GM21526 (cell line): ENCODE results near the gene ASPHD1.
"Not testable (repeated sequence)": the region's sequence is repeated elsewhere in the genome, so short reads cannot be mapped to it uniquely, and the experiment has no call there.

ENCODE experiments used
- ATAC-seq: cut with Tn5 transposase; IDR thresholded peaks from one replicate; pipeline ENCODE4 v1.9.1; 2021; ENCODE audit warnings: moderate library complexity; ENCODE audit not compliant: unreplicated experiment, low FRiP score

The ASPHD1 gene

GRCh38 chr16:29905668-29906067, 5.4 kb downstream of the ASPHD1 start:
- no peak for ATAC-seq

DNA sequence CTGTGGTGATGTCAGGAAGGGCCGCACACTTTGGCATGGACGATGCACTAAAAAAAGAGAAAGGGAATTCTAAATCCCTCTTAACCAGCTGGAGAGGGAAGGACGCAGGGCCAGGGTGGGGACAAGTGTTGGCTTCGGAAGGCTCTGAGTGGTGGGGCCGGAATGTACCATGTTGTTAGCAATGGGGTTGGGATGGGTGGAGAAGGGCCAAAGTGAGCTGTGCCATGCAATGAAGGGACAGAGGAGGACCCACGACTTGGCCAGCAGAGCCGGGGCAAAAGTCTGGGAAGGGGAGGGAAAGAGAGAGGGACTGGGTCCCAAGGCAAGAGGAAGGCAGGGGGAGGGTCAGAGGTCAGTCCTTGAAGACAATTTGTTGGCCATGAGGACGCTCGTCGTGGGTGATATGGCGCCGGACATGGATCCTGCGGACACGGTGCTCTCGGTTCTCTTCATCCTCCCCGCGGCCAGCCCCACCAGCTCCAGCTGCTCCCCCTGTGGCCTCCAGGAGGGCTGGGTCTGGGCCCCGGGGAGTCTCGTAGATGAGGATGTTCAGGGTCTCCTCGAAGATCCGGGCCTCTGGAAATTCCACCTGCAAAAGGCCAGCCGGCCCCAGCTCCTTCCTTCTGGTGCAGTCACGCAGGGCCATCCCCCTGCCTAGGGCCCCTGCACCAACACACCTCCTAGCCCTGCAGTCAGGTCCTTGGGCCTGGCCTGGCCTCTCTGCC, 6.4 kb downstream of the ASPHD1 start:
- no peak for ATAC-seq

DNA sequence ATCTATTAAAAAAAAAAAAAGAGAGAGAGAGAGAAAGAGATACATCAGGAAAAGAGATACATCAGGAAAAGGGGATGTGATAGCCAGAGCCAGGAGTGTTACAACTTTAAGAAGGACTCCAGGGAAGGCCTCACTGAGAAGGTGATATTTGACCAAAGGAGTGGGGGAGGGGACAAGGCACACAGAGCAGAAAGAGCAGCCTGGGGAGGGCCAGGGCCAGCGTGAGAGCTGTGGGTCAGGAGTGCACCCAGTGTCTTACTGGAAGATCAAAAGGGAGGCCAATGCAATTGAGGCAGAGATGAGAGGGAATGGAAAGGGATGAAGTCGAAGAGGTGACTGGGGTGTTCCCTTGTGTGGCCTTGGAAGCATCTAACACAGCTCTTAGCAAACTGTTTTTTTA, 7.7 kb downstream of the ASPHD1 start:
- no peak for ATAC-seq

GRCh38 chr16:29908719-29909220, 8.5 kb downstream of the ASPHD1 start:
- ATAC-seq = no peak

DNA sequence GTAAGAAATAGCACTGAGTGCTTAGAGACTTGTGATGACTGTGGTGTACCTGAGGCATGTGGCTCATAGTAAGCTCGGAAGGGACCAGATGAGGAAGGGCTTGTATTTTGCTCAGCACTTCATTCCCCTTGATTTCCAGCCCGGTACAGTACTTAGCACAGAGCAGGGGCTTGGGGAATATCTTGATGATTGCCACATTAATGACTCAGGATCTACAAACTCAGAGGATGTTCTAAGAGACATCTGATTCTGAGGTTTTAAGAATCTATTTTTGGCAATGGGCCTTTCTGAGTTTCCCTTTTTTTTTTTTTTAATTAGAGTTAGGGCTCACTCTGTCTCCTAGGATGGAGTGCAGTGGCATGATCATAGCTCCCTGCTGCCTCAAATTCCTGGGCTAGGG, 9.1 kb downstream of the ASPHD1 start:
- no peak for ATAC-seq

DNA sequence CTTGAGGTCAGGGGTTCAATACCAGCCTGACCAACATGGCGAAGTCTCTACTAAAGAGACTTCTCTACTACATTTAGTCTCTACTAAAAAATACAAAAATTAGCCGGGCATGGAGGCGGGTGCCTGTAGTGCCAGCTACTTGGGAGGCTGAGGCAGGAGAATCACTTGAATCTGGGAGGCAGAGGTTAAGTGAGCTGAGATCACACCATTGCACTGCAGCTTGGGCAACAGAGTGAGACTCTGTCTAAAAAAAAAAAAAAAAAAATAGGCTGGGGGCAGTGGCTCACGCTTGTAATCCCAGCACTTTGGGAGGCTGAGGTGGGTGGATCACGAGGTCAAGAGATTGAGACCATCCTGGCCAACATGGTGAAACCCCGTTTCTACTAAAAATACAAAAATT, 9.6 kb downstream of the ASPHD1 start:
- ATAC-seq = not testable (repeated sequence)

GRCh38 chr16:29910819-29911675, 10.8 kb downstream of the ASPHD1 start:
- no peak for ATAC-seq

- no peak for ATAC-seq
These were observed 11.4 kb downstream of the ASPHD1 start for GRCh38 chr16:29911676-29912010.

DNA sequence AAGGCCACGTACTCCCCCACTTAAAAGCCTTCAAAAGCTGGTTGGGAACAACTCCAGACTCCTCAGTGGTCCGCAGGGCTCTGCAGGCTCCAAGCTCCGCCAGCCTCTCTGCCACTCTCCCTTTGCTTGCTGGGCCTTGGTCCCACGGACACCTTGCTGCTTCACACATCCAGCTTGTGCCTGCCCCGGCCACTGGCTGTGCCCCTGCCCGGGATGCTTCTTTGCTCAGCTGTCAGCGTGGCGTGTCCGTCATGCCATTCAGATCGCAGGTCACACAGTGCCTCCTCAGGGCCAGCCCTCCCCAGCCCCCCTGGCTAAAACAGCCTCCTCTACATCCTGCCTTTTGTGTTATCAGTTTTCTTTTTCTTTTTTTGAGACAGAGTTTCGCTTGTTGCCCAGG, 11.8 kb downstream of the ASPHD1 start:
- no peak for ATAC-seq

- no peak for ATAC-seq
These were observed 13.2 kb downstream of the ASPHD1 start for GRCh38 chr16:29913514-29913913.

DNA sequence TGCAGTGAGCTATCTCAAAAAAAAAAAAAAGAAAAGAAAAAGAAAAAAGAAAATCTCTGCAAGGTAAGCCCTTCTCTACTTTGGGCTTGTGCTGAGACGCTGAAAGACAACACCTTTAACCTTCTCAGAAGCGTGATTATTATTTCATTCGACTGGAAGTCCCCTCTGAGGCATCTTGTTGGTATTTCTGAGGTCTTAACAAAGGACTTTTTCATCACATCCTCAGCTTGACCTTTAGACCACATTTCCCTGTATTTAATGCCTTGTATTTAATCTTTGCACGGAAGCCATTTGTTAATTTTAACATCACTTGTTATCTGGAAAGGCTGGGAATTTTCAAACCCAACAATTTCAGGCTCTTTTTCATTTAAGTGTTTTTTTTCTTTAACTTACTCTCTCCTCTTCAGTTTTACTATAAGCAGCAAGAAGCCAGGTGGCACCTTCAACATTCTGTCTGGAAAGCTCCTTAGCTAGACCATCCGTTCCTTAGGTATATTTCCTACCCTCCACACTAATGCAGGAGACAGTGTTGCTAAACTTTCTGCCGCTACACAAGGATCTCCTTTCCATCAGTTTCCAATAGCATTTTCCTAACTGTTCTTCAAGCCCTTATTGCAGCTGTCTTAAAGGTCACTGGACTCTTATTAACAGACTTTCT, 15.4 kb downstream of the ASPHD1 start:
- no peak for ATAC-seq

- ATAC-seq = no peak
These were observed 16.7 kb downstream of the ASPHD1 start for GRCh38 chr16:29916979-29917378.

- ATAC-seq = no peak
These were observed 20.2 kb downstream of the ASPHD1 start for GRCh38 chr16:29920288-29921033.

DNA sequence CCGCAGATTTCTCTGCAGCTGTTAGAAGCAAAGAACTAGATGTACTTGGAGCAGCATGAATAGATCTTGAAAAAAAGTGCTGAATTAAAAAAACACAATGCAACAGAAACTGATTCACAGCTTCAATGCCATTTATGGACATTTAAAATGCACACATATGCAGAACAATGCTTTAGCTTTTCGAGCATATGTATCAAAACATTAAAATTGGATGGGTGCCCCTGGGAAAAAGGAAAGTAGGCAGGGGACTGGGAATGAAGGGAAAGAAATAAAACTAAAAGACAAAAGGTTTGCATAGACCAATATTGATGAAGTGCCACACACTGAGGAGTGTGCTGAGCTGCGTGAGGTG, 20.7 kb downstream of the ASPHD1 start:
- no peak for ATAC-seq

GRCh38 chr16:29922326-29922725, 22.0 kb downstream of the ASPHD1 start:
- no peak for ATAC-seq

DNA sequence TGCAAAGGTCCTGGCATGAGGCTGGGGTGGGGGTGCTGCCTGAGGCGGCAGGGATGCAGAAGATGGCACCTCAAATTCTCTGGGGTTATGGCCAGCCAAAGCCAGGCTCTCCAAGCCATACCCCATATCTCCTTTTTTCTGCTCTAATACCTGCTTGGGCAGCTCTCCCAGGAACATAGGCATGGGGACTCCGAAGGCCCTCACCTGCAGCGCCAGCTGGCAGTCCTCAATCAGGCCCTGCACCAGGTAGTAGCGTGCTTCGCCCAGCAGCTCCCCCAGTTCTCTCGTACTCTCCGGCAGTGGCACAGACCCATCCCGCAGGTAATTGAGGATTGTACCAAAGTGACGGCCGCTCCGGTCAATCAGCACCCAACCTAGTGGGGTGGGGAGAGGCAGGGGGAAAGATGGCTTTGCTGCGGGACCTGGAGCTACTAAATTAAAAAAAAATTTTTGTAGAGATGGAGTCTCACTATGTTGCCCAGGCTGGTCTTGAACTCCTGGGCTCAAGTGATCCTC, 22.8 kb downstream of the ASPHD1 start:
- no peak for ATAC-seq

- peak; percentile 4 for ATAC-seq
These were observed 24.9 kb downstream of the ASPHD1 start for GRCh38 chr16:29925105-29925756.

DNA sequence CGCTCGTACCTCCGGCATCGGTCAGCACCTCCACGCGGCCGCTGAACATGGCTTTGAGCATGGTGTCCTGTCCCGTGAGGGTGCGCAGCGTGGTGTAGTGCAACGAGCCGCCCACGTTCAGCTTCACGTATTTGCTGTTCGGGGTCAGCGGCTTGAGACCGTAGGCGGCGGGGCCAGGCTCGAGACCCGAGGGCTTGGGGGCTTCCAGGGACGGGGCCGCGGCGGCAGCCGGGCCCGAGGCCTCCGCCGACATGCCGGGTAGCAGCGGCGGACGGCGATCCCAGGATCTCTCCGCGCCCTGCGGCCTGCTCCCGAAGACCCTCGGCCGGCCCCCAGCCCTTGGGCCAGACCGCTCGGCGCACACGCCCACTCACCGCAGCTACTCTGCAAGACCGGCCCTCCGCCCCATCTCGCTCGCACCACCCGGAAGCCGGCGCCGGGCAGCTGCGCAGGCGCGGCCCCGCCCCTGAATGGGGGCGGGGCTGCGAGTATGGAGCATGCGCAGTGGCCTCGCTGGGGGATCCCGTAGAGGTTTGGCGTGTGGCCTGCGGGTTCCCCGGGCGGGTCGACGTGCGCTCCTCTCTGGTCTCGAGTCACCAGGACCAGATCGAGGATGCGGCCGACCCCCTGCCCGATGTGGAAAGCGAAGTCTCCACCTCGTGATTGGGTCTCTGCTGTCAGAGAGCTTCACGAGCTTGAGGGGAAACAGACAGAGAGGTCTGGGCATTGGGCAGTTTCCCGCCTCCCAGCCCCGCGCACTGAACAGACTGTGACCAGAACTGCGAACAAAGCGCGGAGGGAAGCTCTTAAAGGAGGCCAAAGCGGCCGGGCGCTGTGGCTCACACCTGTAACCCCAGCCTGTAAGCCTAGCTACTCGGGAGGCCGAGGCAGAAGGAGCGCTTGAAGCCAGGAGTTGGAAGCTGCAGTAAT, 25.8 kb downstream of the ASPHD1 start, which contains the start of gene KCTD13:
KCTD13 (minus strand) TSS at position 446 of the 930 bp plus-strand sequence; CDS start at position 253, 193 bp downstream.
- ATAC-seq = peak; percentile 69

DNA sequence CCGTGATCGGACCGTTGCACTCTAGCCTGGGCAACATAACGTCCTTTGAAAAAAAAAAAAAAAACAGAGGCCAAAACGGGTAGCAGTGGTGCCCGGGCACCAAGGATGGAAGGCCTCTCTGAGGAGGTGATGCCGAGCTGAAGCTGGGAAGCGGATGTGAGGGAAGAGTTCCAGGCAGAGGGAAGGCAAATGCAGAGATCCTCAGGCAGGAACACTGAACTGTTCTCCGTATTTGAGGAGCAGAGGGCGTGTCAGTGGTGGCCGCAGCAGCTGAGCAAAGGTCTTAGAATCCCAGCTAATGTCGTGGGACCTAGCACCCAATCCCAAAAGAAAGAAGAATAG, 26.4 kb downstream of the ASPHD1 start:
- ATAC-seq = peak; percentile 18
